D721Med (cell line): ENCODE measurements around the gene CBFB.

Source experiments
- DNase-seq: peaks from one replicate; pipeline ENCODE4 v3.0.0; 2011; ENCODE audit warnings: low spot score; ENCODE audit not compliant: insufficient read length
- FAIRE-seq: peaks from 2 replicates; lab custom pipeline; 2011; peaks lifted over from hg19 to GRCh38; lab: Jason Lieb, UNC
- TF ChIP-seq, protein P1 (sequence below): IDR thresholded peaks from 2 replicates; pipeline ENCODE4 v1.5.1; 2012; ENCODE audit warnings: mild to moderate bottlenecking, control low read depth; ENCODE audit not compliant: insufficient read depth; ENCODE audit errors: missing control alignments

CBFB gene

DNA sequence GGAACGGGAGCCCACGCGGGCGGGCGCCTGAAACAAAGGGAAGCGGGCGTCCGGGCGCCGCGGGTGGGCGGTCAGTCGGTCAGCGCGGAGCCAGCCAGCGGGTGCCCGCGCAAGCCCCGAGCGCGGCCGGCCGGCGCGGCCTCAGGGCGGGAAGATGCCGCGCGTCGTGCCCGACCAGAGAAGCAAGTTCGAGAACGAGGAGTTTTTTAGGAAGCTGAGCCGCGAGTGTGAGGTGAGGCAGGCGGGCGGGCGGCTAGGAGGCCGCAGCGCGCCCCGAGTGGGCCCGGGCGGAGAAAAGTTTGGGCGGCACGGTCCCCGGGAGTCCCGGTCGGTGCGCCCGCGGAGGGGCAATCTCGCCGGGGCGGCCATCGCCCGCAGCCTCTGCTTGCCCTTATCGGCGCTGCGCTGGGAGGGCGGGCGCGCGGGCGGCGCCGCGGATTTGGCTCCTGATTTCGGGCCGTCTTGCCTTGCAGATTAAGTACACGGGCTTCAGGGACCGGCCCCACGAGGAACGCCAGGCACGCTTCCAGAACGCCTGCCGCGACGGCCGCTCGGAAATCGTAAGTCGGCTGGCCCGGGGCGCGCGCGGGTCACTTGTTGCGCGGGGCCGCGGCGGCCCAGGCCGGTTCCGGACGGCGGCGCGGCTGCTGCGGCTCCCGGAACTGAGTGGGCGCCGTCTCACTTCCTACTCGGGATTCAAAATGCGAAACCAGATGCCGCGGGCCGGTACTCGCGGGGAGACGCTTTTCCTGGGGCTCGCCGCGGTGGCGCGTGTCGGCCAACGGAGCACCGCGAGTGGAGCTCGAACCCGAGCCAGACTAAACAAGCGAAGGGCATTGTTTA lies 526 bp downstream of the CBFB start:
- DNase-seq, result no peak
- no peak for FAIRE-seq
- TF ChIP-seq, protein P1, sequence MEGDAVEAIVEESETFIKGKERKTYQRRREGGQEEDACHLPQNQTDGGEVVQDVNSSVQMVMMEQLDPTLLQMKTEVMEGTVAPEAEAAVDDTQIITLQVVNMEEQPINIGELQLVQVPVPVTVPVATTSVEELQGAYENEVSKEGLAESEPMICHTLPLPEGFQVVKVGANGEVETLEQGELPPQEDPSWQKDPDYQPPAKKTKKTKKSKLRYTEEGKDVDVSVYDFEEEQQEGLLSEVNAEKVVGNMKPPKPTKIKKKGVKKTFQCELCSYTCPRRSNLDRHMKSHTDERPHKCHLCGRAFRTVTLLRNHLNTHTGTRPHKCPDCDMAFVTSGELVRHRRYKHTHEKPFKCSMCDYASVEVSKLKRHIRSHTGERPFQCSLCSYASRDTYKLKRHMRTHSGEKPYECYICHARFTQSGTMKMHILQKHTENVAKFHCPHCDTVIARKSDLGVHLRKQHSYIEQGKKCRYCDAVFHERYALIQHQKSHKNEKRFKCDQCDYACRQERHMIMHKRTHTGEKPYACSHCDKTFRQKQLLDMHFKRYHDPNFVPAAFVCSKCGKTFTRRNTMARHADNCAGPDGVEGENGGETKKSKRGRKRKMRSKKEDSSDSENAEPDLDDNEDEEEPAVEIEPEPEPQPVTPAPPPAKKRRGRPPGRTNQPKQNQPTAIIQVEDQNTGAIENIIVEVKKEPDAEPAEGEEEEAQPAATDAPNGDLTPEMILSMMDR, result no peak

DNA sequence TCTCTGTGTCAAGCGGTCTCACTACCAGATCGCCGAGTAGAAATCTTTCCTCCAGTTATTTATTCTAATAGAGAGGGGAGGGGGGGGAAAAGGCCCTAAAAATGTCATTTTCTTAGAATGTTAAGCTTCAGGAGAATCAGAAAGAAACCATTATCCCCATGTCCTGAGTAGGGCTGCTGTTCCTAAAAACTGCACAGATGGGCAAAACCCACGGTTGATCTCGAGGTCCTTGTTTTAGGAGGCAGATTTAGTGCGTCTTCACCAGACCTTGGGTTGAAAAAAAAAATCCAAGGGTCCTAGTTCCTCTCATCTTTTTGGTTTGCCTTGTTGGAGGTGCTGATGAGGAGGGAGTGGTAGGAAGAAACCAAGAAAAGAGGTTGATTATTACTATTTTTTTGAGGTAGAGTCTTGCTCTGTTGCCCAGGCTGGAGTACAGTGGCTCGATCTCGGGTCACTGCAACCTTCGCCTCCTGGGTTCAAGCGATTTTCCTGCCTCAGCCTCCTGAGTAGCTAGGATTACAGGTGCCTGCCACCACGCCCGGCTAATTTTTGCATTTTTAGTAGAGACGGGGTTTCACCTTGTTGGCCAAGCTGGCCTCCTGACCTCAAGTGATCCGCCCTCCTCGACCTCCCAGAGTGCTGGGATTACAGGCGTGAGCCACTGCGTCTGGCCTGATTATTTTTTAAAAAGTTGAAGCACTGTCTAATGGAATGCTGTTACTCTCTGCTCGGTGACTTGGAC lies 1.4 kb downstream of the CBFB start:
- DNase-seq, result no peak
- TF ChIP-seq, protein P1, result no peak
- FAIRE-seq, result no peak

DNA sequence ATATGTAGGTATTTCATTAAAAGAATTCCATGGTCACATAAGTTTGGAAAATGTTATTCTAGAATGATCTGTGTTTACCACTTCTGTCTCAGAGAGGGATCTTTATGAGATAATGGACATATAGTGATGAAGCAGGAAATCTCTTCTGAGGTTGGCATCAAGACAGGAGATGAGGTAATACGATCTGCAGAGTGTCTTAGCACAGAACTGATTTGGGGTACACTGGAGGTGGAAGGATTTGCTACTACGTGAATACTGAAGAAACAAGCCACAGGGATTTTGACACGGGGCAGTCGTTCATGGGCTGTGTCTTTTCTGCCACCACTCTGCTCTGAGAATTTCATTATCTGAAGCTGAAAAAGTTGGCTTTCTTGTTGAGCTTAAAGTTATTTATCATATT lies 5.5 kb downstream of the CBFB start:
- FAIRE-seq (no peak), DNase-seq (no peak)
- TF ChIP-seq, protein P1, result no peak

DNA sequence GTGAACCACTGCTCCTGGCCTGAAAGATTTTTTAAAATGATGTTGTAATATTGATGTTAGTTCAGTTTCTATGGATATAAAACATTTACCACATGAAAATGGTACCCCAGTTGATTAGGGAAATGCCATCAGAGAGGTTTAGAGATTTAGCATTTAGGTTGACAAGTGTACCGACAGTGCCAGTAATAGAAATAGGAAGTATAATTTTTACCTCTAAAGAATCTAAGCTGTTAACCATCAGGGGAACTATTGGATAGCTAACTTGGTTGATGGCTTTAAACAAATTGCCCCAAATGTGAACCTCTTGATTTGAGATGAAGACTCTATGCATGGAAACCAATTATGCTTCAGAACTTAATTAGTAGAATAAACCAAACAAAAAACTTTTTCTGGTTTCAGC lies 6.4 kb downstream of the CBFB start:
- no peak for FAIRE-seq
- no peak for DNase-seq
- TF ChIP-seq, protein P1, result no peak

DNA sequence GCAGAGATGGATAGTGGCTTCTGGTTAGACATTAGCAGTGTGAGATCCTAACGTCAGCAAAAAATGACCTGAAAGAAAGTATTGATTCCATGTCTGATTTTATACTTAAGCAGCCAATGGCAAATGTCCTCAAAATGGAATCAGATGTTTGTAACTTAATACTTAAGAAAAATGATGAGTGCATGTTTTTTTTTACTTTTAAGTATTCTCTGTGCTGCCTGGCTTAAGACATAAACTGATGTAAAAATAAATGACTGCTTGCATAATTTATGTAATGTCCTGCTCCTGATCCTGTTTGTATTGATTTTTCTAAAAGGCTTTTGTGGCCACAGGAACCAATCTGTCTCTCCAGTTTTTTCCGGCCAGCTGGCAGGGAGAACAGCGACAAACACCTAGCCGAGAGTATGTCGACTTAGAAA lies 7.4 kb downstream of the CBFB start:
- TF ChIP-seq, protein P1, result no peak
- FAIRE-seq, result no peak
- no peak for DNase-seq

DNA sequence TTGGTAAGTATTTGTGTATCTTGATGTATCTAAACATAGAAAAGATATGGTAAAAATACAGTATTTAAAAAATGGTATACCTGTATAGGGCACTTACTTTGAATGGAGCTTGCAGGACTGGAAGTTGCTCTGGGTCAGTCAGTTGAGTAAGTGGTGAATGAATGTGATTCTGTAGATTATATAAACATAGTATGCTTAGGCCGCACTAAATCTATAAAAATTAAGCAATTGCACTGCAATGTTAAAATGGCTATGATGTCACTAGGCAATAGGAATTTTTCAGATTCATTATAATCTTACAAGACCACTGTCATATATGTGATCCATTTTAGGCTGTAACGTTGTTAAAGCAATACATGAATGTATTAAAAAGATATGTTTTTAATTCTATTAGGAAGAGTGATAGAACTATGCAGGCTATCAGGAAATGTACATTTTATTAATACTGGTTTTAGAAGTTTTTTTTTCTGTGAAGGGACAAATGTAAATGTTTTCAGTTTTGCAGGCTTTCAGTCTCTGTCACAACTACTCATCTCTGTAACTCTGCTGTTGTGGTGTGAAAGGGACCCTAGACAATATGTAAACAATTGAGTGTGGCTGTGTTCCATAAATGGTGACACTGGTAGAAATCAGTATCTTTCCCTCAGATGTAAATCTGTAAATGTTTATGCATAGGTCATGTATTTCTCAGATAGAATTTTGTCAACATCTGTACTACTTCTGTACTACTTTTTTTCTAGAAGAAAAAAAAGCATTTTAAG lies 10.5 kb downstream of the CBFB start:
- FAIRE-seq (no peak), DNase-seq (no peak)
- TF ChIP-seq, protein P1, result no peak
